ENCODE data around the gene CBY1.

The CBY1 gene

GRCh38 chr22:38649841-38650522 lies 6.5 kb upstream of the CBY1 start:
- DNase-seq (ENCODE audit: low spot score), result no peak

DNA sequence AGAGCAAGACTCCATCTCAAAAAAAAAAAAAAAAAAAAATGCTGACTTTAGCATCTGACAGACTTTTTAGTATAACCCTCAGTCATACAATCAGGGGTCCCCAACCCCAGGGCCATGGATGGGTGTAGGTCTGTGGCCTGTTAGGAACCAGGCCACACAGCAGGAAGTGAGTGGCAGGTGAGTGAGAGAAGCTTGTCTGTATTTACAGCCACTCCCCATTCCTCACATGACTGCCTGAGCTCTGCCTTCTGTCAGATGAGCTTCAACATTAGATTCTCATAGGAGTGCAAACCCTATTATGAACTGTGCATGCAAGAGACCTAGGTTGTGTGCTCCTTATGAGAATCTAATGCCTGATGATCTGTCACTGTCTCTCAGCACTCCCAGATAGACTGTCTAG lies 3.6 kb upstream of the CBY1 start:
- DNase-seq (ENCODE audit: low spot score), result no peak

- no peak for DNase-seq (ENCODE audit: low spot score)
Measured at GRCh38 chr22:38653741-38654140, 2.7 kb upstream of the CBY1 start.

DNA sequence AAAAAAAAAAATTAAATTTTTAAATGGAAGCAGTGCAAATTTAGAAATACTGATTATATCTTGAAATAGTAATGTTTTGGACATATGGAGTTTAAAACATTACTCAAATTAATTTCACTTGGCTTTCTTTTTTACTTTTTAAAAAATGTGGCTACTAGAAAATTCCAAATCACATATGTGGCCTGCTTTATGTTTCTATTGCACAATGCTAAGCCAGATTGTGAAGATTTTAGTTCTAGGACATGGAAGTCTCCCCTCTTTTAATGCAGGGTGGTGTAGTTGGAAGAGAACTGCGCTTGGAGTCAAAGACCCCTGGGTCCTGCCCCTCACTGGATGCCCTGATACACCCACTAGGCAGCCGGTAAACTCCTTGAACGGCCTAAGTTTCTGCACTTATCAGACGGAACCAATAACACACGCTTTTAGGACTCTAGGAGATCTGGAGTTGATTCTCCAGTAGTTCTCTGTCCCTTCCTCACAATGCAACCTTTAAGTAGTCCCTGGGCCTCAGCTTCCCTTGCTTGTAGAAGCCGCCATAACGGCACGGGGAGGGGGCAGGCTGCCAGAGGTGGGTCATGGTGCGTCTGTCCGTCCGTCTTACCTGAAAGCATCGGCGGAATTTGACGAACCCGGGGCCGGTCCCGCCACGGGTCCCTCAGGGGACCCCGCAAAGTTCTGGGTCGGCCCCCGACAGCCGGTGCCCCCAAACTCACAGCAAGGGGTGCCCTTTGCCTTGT lies 751 bp upstream of the CBY1 start:
- DNase-seq (ENCODE audit: low spot score), result no peak

DNA sequence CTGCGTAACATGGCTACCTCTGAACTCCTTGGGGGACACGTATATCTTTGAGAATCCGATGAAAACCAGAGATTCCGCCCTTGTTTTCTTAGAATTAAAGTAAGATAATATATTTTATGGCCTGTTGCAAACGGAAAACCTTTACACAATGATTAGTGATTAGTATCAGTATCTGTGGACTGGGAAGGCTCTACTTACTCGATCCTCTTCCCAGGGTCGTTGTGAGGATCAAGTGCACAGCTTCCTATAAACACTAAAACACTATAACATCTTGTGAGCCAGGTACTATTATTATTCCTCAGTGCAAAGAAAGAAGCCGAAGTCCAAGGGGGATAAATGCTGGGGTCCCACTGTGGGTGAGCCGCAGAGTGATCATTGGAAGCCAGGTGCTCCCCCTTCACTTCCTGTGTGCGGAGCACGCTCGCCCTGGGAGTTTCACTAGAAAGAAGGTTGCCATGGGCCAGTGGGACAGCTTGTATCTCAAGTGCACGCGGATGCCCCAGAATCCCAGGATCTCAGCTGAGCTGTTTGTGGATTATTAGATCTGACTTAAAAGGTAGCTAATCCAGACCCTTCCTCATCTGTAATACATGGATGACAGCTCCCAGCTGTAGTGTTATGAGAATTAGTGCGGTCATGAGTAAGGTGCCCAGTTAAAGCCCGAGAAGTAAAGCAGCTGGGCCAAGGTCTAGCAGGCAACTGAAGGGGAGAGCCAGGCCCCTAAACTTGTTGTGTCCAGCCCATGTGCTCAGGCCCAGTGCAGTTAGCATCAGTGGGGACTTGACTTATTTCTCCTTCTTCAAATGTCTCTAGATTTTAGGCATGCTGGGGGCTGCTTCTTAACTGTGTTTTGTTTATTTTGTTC lies 839 bp downstream of the CBY1 start:
- peak; percentile 51 for DNase-seq (ENCODE audit: low spot score)

- no peak for DNase-seq (ENCODE audit: low spot score)
Measured at GRCh38 chr22:38674888-38675287, 18.4 kb downstream of the CBY1 start.

DNA sequence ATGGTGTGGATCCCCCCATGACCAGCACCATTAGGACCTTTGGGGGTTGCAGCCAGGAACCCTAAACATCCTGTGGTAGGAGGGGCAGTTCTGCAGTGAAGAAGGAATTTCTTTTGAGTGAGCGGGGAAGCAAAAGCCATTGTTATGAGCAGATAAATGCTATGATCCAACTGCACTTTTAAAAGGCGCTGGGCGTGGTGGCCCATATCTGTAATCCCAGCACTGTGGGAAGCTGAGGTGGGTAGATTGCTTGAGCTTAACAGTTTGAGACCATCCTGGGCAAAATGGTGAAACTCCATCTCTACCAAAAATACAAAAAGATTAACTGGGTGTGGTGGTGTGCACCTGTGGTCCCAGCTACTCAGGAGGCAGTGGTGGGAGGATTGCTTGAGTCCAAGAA lies 19.4 kb downstream of the CBY1 start:
- DNase-seq (ENCODE audit: low spot score), result no peak

DNA sequence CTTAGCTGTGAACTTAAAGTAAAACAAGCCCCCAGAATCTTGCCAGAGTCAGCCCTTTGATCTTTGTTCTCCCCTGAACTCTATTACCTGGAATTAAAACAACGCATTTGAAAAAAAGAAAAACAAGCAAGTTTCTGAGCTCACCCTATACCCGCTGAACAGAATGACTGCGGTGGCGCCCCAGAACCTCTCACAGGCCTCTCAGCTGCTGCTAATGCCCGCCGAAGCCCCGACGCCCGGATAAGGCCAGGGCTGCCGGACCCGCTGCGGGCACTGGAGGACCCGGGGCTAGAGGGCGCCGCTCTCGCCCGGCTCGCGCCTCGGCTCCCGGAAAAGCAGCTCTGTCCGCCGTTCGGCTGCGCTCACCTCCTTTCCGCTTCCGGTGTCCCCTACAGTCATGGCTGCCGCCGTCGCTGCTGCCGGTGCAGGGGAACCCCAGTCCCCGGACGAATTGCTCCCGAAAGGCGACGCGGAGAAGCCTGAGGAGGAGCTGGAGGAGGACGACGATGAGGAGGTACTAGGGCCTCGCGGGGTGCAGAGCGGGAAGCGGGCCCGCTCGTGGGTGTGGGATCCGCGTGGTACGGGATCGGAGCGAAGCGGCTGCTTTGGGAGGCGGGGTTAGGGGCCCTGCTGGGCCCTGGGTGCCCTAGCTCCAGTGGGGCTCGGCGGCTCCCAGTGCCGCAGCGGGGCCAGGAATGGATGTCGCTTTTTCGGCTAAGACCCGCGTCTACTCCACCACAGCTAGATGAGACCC lies 25.3 kb downstream of the CBY1 start, which contains the start of gene TOMM22:
TSS of gene TOMM22 (plus strand) at position 376 of the 754 bp plus-strand sequence. CDS start at position 398, 22 bp downstream.
- peak; percentile 93 for DNase-seq (ENCODE audit: low spot score)

DNA sequence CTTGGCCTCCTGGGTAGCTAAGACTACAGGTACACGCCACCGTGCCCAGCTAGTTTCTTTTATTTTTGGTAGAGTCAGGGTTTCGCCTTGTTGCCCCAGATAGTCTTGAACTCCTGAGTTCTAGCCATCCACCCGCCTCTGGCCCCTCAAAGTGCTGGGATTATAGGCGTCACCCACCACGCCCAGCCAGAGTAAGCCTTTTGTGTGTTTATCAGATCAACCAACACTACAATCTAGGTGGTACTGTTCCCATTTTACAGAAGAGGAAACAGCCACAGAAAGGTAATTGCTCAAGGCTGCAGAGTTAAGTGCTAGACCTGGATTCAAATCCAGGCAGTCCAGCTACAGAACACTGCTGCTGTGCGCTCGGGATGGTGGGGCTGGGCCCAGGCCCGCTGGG lies 28.5 kb downstream of the CBY1 start:
- DNase-seq (ENCODE audit: low spot score), result no peak

- DNase-seq (ENCODE audit: low spot score), result no peak
Measured at GRCh38 chr22:38685761-38686160, 29.3 kb downstream of the CBY1 start.

DNA sequence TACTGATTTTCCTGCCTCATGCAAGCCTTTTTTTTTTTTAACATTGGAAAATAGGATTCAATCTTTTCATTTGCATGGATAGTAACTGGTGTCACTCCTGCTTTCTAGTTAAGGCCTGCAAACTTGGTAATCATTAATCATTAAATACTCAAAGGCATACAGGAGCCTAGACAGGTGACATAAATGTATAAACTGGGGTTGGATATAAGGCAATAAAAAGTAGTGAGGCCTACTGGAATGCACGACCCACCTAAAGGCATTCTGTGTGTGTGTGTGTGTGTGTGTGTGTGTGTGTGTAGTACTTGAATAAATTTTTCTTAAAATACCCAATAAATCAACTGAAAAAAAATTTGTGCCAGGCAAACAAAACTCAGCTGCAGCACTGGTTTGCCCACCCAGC lies 33.2 kb downstream of the CBY1 start:
- DNase-seq (ENCODE audit: low spot score), result no peak

DNA sequence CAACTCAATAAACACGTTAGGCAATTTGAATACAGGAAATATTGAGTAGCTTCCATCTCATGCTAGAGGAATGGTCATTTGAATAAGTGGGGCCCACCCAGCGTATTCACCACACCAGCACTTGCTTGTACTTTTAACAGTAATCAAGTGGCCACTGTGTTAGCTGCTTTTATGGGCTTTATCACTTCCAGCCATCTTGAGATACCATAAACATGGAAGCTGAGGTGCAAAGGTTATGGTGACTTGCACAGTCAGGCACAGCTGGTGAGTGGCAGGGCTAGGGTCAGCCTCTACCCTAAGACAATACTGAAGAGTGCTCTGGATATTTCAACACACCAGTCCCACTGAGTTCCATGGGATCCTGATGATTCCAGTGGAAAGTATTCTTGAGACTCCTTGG lies 37.6 kb downstream of the CBY1 start:
- no peak for DNase-seq (ENCODE audit: low spot score)

- DNase-seq (ENCODE audit: low spot score), result no peak
Measured at GRCh38 chr22:38694940-38695339, 38.5 kb downstream of the CBY1 start.

- no peak for DNase-seq (ENCODE audit: low spot score)
Measured at GRCh38 chr22:38696606-38697424, 40.4 kb downstream of the CBY1 start.

GRCh38 chr22:38697425-38698089 lies 41.1 kb downstream of the CBY1 start:
- no peak for DNase-seq (ENCODE audit: low spot score)

DNA sequence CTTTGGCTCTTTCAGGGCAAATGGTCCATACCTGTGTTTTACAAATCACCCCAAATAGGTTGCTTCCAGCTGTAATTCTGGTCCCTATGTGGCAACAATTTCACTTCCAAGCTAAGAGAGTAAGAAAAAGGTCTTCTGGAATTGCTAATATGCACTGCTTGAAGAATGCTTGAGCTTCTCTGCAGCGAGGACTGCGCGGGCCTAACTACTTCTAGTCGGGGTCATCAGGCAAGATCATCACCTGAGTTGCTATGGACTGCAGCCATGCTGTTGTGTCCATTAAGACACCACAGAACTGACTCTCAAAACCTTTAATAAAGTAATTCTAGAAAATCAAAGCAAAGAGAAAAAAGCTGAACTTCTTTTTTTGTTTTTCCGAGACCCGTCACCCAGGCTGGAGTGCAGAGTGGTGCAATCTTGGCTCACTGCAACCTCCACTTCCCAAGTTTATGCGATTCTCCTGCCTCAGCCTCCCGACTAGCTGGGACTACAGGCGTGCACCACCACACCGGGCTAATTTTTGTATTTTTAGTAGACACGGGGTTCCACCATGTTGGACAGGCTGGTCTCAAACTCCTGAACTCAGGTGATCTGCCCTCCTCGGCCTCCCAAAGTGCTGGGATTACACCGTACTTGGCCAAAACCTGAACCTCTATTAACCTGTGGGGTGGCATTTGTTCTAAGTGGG lies 42.1 kb downstream of the CBY1 start:
- DNase-seq (ENCODE audit: low spot score), result no peak

DNA sequence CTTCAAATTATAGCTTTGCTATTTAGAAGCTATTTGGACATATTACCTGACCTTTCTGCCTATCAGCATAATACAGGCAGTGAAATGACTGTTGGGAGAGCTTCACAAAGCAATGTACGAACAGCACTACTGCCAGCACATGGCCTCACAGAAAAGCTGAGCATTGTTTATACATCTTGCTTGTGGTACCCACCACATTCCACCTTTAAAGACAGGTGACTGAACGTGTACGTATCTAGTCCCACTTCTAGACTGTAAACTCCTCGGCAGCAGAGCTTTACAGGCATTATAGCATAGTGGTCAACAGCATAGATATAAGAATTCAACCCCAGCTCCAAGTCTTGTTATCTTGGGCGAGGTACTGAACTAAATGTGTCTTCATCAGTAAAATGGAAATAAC lies 42.7 kb downstream of the CBY1 start:
- DNase-seq (ENCODE audit: low spot score), result no peak

DNA sequence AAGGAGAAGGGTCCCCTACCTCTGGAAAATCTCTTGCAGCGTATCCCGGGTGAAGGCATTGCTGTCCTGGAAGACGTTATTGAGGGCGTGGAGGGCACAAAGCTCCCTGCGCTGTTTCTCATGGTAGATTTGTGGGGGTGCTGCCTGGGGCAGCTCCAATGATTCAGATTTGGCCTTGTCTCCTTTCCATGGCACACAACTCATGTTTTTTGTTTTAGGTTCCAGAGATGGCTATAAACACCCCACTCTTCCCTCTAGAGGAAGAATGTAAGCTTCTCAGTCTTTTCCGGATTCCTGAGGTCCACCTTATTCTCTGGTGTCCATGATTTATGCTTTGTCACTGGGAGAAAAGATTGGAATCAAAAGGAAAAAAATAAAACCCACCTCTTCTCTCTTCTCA lies 43.3 kb downstream of the CBY1 start:
- DNase-seq (ENCODE audit: low spot score), result no peak

DNA sequence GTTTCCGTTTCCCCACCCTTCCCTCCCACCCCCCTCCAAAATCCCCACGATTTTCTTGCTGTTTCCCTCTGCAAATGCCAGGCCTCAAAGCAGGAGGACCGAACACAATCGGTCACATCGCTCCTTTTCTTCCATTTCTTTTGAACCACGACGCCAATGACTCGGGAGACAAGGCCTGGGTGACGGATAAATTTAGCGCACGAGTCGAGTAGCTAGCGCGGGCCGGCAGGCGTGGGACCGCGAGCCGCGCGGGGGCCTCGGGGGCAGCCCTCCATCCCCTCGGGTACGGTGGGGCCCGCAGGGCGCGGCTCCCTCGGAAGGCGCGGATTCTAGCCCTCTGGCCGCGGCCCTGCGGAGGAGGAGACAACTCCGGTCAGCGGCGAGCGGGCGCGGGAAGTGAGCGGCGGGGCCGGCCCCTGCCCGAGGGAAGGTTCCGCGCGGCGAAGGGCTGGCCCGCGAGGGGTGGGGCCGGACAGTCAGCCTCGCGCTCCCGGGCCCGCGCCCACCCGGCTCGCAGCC lies 43.9 kb downstream of the CBY1 start:
- DNase-seq (ENCODE audit: low spot score), result no peak

All from ecto neural progenitor cell (in vitro differentiated cells).